GM19035 (cell line): ENCODE results near the gene DGKB.
"Not testable (repeated sequence)": the region's sequence is repeated elsewhere in the genome, so short reads cannot be mapped to it uniquely, and the experiment has no call there.

Experiments used
- ATAC-seq: cut with Tn5 transposase; IDR thresholded peaks from one replicate; pipeline ENCODE4 v1.9.1; 2021; ENCODE audit not compliant: unreplicated experiment

The DGKB gene

DNA sequence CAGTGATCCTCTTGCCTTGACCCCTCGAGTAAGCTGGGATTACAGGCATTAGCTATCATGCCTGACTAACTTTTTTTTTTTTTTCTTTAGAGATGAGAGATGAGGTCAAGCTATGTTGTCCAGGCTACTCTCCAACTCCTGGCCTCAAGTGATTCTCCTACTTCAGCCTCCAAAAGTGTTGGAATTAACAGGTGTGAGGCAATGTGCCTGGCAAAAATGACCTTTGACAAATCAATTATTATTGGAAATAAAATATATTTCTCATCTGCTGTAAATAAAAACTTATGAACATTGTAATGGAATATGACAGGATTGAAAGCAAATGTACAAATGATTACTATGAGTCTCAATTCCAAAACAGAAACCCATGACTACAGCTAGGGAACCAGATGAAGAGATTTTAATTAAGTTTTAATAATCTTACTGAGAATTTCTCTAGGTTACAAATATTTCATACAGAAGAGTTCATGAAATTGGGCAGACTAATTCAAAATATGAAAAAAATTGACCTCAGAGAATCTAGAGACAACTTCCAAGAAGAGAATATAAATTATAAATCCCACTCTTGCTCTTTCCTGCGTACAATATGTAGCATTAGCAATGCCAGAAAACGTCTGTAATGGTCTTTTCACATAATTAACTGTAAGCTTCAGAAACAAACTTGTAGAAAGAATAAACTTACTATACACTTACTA lies 414.7 kb downstream of the DGKB start:
- no peak for ATAC-seq

GRCh38 chr7:14483663-14484062 lies 418.9 kb downstream of the DGKB start:
- no peak for ATAC-seq

DNA sequence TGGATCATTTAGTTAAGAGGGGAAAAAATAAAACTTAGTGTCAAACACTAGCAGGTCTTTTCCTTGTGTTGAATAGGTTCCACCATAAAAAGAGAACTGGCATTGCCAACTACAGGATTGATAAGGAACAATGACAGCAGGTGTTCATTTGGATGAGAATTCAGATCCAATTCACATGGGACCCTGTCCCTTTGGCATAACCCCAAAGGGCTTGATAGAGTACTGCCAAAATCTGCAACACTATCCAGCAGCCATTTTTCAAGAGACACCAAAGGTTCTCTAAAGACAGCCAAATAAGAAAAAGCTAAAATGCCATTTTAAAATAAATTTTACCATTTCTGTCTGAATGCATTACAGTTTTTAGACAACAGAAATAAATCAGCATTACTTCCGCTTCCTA lies 422.3 kb downstream of the DGKB start:
- no peak for ATAC-seq

DNA sequence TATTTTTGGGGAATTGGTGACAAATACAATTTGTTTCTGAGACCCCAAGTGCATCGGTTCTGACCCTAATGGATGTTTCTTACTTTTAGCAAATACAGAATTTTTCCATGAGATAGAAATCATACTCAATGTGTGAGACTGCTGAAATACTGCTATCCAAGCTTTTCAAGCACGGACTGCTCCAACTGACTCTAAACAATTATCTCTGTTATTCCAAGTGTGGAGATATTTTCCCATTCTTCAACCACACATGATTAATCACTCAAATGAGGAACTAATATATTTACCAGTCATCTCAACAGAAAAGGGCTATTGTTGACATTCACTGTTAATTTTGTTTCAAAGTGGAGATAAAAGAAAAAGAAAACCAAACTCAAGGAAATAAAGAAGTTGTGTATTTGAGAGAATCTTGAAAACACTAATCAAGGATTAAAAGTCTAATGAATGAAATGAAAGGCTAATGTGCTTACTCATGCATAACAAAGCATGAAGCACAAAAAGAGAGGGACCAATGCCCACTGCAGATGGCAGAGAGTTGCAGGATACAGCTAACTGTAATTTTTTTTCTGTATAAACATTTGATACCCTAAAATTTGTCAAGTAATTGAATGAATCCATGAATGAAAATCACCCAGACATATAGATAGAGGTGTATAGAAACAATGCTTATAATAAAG lies 423.6 kb downstream of the DGKB start:
- ATAC-seq: no peak

DNA sequence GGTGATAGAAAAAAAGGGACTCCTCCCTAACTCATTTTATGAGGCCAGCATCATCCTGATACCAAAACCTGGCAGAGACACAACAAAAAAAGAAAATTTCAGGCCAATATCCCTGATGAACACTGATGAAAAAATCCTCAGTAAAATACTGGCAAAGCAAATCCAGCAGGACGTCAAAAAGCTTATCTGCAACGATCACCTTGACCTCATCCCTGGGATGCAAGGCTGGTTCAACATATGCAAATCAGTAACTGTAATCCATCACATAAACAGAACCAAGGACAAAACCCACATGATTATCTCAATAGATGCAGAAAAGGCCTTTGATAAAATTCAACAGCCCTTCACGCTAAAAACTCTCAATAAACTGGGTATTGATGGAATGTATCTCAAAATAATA lies 440.8 kb downstream of the DGKB start:
- ATAC-seq: not testable (repeated sequence)

- ATAC-seq: not testable (repeated sequence)
Measured at GRCh38 chr7:14458846-14459245, 443.7 kb downstream of the DGKB start.

- no peak for ATAC-seq
Measured at GRCh38 chr7:14457568-14458453, 444.7 kb downstream of the DGKB start.

DNA sequence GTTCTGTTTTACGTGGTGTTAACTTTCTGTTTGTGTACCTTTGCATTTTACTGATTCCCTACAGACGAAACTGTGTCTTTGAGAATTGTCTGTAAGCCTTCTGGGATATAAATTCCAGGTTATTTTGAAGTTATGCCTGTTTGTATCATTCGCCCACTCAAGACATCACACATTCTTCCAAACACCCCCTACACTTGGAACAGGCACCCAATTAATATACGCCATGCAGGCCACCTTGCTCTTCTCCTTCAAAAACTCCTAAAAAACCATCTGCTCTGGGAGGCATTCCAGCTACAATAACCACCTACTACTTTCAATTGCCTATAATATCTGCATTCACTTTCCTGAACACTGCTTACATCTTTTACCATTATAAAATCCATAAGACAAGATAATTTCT lies 453.3 kb downstream of the DGKB start:
- no peak for ATAC-seq

- ATAC-seq: no peak
Measured at GRCh38 chr7:14446829-14447228, 455.7 kb downstream of the DGKB start.

DNA sequence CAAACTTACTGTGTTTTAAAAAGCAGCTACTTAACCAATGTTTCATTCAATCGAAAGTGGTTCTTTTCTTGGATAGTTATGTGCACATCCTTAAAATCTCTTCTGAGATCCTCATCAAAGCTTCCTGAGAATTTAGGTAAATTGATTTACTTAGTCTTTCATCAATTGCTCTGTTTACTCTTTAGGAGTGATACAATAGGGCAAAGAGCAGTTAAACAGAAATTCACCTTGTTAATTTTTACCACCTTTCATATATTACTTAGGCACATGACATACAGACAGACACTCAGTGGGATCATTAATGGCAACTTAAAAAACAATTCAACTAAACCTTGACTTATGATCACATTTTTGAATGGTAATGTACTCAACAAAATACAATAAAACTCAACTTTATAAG lies 456.3 kb downstream of the DGKB start:
- ATAC-seq: no peak

GRCh38 chr7:14438366-14438765 lies 464.2 kb downstream of the DGKB start:
- ATAC-seq: no peak

DNA sequence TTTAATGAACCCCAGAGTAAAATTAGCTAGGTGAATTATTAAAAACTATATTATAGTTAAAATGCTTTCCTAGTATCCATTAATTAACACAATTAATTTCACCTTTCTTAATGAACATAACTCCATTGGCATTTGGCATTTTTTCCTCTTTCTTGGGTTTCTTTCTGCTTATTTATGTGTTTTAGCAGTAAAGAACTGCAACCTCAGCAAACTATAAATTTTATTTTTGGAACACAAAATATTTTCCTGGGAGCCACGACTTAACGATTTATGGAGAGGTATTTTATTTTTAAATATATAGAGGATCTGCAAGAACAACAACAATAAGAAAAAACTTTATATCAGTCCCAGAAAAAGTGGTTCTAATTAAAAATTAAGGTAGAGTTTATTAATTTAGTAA lies 465.7 kb downstream of the DGKB start:
- no peak for ATAC-seq

GRCh38 chr7:14432924-14433323 lies 469.6 kb downstream of the DGKB start:
- ATAC-seq: no peak

GRCh38 chr7:14430926-14431325 lies 471.6 kb downstream of the DGKB start:
- no peak for ATAC-seq

- no peak for ATAC-seq
Measured at GRCh38 chr7:14425559-14425958, 477.0 kb downstream of the DGKB start.

DNA sequence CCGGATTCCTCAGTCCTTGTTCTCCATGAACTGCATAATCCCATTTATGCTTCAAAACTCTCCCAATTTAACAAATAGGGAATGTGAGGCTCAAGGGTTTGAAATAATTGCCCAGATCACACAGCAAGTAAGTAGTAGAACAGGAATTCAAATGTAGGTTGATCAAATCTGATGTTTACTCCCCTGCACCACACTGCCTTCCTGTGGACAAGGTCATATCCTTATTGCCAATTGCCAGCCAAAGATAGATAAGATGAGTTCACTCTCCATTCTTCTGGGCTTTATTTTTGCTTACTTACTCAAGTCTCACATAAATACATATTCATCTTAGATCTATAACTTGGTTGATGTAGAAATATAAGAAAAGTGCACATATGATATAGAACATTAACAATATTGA lies 477.9 kb downstream of the DGKB start:
- ATAC-seq: no peak

GRCh38 chr7:14420768-14421167 lies 481.8 kb downstream of the DGKB start:
- no peak for ATAC-seq

GRCh38 chr7:14419531-14419930 lies 483.0 kb downstream of the DGKB start:
- no peak for ATAC-seq

- no peak for ATAC-seq
Measured at GRCh38 chr7:14418633-14419032, 483.9 kb downstream of the DGKB start.

DNA sequence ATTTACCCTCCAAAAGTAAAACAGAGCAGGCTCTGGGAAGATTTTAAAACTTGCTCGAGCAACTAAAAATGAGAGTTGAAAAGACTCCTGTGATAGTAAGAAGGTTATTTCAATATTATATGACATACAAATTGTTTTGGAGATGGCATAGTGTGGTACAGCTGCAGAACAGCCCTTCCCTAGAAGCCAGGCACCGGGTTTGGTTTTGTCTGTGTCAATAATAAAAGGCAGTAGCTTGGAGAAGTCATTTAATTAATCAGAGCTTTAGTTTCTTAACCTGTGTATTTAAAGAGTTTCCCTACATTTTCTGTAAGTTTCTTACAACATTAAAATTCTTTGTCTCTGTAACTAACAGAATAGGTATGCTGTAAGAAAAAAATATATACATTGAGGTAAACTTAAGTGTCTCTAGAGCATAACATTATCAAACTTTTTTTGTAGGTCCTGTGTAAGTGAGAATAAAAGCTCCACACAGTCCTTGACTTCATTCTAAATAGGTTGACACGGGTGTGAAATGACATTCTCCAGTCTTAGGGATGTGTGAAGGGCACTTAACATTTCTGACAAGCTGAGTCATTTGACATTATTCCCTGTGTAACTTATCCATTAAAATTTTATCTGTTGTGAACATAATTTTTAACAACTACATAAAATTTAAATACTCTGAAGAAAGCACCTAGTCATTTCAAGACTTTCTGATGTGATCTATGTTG lies 488.1 kb downstream of the DGKB start:
- ATAC-seq: no peak
